H9 (cell line): ENCODE results near the gene MAEA. TPM values are rescaled to one million over a fixed set of nuclear protein-coding genes. Genes with fewer than 3 reads are reported as not detected.

ENCODE experiments used
- DNase-seq: peaks from one replicate; pipeline ENCODE4 v3.0.0-alpha.2; 2017
- H2AFZ ChIP-seq: one replicate; pipeline ENCODE4 v1.6.1; 2013; ENCODE audit warnings: mild to moderate bottlenecking, low read length, control low read depth, moderate library complexity
- H2AK5ac ChIP-seq: 2 replicates; pipeline ENCODE4 v1.6.1; 2013; ENCODE audit warnings: low read length, control low read depth, mixed read lengths; ENCODE audit not compliant: insufficient read length
- H2BK120ac ChIP-seq: one replicate; pipeline ENCODE4 v1.6.1; 2013; ENCODE audit warnings: low read depth, mild to moderate bottlenecking, low read length, control low read depth, inconsistent platforms; ENCODE audit not compliant: poor library complexity, severe bottlenecking
- H2BK12ac ChIP-seq: 2 replicates; pipeline ENCODE4 v1.6.1; 2013; ENCODE audit warnings: low read length, control low read depth, mixed read lengths, low read depth; ENCODE audit not compliant: insufficient read length
- H2BK15ac ChIP-seq: 2 replicates; pipeline ENCODE4 v1.6.1; 2013; ENCODE audit warnings: low read depth, low read length, control low read depth
- H2BK20ac ChIP-seq: one replicate; pipeline ENCODE4 v1.6.1; 2013; ENCODE audit warnings: low read depth, mild to moderate bottlenecking, low read length, control low read depth, inconsistent platforms; ENCODE audit not compliant: poor library complexity, severe bottlenecking
- H2BK5ac ChIP-seq: 2 replicates; pipeline ENCODE4 v1.6.1; 2013; ENCODE audit warnings: low read length, control low read depth, mixed read lengths; ENCODE audit not compliant: insufficient read length
- H3K14ac ChIP-seq: 2 replicates; pipeline ENCODE4 v1.6.1; 2013; ENCODE audit warnings: low read length, control low read depth; ENCODE audit not compliant: insufficient read depth
- H3K18ac ChIP-seq: 2 replicates; pipeline ENCODE4 v1.6.1; 2013; ENCODE audit warnings: low read depth, mild to moderate bottlenecking, mixed read lengths, low read length, control low read depth; ENCODE audit not compliant: insufficient read length
- H3K23ac ChIP-seq: 2 replicates; pipeline ENCODE4 v1.6.1; 2013; ENCODE audit warnings: low read length, control low read depth, mixed read lengths, low read depth; ENCODE audit not compliant: insufficient read length
- H3K23me2 ChIP-seq: 2 replicates; pipeline ENCODE4 v1.6.1; 2013; ENCODE audit warnings: low read depth, mild to moderate bottlenecking, mixed read lengths, low read length, control low read depth; ENCODE audit not compliant: insufficient read length, poor library complexity, severe bottlenecking
- H3K27ac ChIP-seq: 2 replicates; pipeline ENCODE4 v1.5.1; 2013; ENCODE audit warnings: low read length, control low read depth, mixed read lengths, low read depth; ENCODE audit not compliant: insufficient read length
- H3K27me3 ChIP-seq: 2 replicates; pipeline ENCODE4 v1.6.1; 2013; ENCODE audit warnings: low read length, control low read depth, inconsistent platforms; ENCODE audit not compliant: insufficient read depth
- H3K4ac ChIP-seq: 2 replicates; pipeline ENCODE4 v1.6.1; 2013; ENCODE audit warnings: low read depth, mild to moderate bottlenecking, control low read depth, inconsistent platforms, low read length, moderate library complexity
- H3K4me1 ChIP-seq: 2 replicates; pipeline ENCODE4 v1.6.1; 2013; ENCODE audit warnings: low read length, control low read depth, inconsistent platforms; ENCODE audit not compliant: insufficient read depth
- H3K4me2 ChIP-seq: 2 replicates; pipeline ENCODE4 v1.6.1; 2013; ENCODE audit warnings: low read length, control low read depth, mixed read lengths; ENCODE audit not compliant: insufficient read length, insufficient read depth
- H3K56ac ChIP-seq: 2 replicates; pipeline ENCODE4 v1.6.1; 2013; ENCODE audit warnings: low read depth, mild to moderate bottlenecking, mixed read lengths, low read length, control low read depth; ENCODE audit not compliant: insufficient read length
- H3K79me1 ChIP-seq: 2 replicates; pipeline ENCODE4 v1.6.1; 2013; ENCODE audit warnings: low read depth, mild to moderate bottlenecking, moderate library complexity, low read length, control low read depth, inconsistent platforms; ENCODE audit not compliant: insufficient read depth, poor library complexity, severe bottlenecking
- H3K79me2 ChIP-seq: 2 replicates; pipeline ENCODE4 v1.6.1; 2013; ENCODE audit warnings: low read length, control low read depth, inconsistent platforms; ENCODE audit not compliant: insufficient read depth
- H3K9ac ChIP-seq: 2 replicates; pipeline ENCODE4 v1.6.1; 2013; ENCODE audit warnings: low read length, control low read depth, mixed read lengths; ENCODE audit not compliant: insufficient read length; ENCODE audit errors: extremely low read depth
- H3K9me3 ChIP-seq: one replicate; pipeline ENCODE4 v1.6.1; 2013; ENCODE audit warnings: low read depth, low read length, inconsistent platforms; ENCODE audit not compliant: control insufficient read depth
- H3T11ph ChIP-seq: one replicate; pipeline ENCODE4 v1.6.1; 2013; ENCODE audit warnings: mild to moderate bottlenecking, low read length, control low read depth, inconsistent platforms
- H4K20me1 ChIP-seq: one replicate; pipeline ENCODE4 v1.6.1; 2013; ENCODE audit not compliant: control insufficient read depth, insufficient read length, insufficient read depth
- H4K5ac ChIP-seq: 2 replicates; pipeline ENCODE4 v1.6.1; 2013; ENCODE audit warnings: low read depth, mild to moderate bottlenecking, mixed read lengths, low read length, control low read depth; ENCODE audit not compliant: insufficient read length
- H4K8ac ChIP-seq: replicated peaks from 2 replicates; pipeline ENCODE4 v1.6.1; 2013; ENCODE audit warnings: low read length, control low read depth, mixed read lengths, low read depth; ENCODE audit not compliant: insufficient read length
- H4K91ac ChIP-seq: 2 replicates; pipeline ENCODE4 v1.6.1; 2013; ENCODE audit warnings: low read depth, mild to moderate bottlenecking, moderate library complexity, mixed read lengths, low read length, control low read depth; ENCODE audit not compliant: insufficient read length
- H3K27ac Mint-ChIP-seq, 3 experiments: 2 replicates in 2 of 3; 3 replicates in 1 of 3; pipeline ENCODE4 v1.8.0; 2020 to 2021; ENCODE audit warnings: mixed read lengths in 3 of 3, mild to moderate bottlenecking in 1 of 3, moderate library complexity in 1 of 3
- H3K27me3 Mint-ChIP-seq: 2 replicates; pipeline ENCODE4 v1.8.0; 2021; ENCODE audit warnings: low read depth, mild to moderate bottlenecking, moderate library complexity, mixed read lengths
- H3K36me3 Mint-ChIP-seq, 3 experiments: 2 replicates in 2 of 3; 3 replicates in 1 of 3; pipeline ENCODE4 v1.8.0; 2020 to 2021; ENCODE audit warnings: low read depth in 3 of 3, mixed read lengths in 3 of 3; ENCODE audit not compliant: insufficient read depth in 1 of 3
- H3K4me1 Mint-ChIP-seq, 2 experiments: 2 replicates each; pipeline ENCODE4 v1.8.0; 2020; ENCODE audit warnings: mixed read lengths in 2 of 2
- H3K4me3 Mint-ChIP-seq, 2 experiments: 2 replicates in 1 of 2; 3 replicates in 1 of 2; pipeline ENCODE4 v1.8.0; 2020 to 2021; ENCODE audit warnings: mild to moderate bottlenecking in 2 of 2, mixed read lengths in 2 of 2, moderate library complexity in 1 of 2
- H3K9me3 Mint-ChIP-seq, 2 experiments: 2 replicates in 1 of 2; 3 replicates in 1 of 2; pipeline ENCODE4 v1.8.0; 2020; ENCODE audit warnings: mild to moderate bottlenecking in 2 of 2, mixed read lengths in 2 of 2, moderate library complexity in 1 of 2
- WGBS: extraction: QIAGEN DNeasy Blood & Tissue Kit; methylation state at CpG from one replicate; pipeline ENCODE4 v1.1.7; 2013; ENCODE audit warnings: missing lambda C conversion rate, low lambda C conversion rate, mixed read lengths; ENCODE audit not compliant: insufficient read length; ENCODE audit errors: extremely low coverage; 5-methylcytosine and 5-hydroxymethylcytosine counted together
- total RNA-seq: library from RNA; stranded (reverse); gene quantifications from 2 replicates; pipeline ENCODE4 v1.2.1, GENCODE V29; 2021
- TF ChIP-seq, protein P1 (sequence below): fragments of 200-600 bp; sonication (generic); conservative IDR thresholded peaks from 3 replicates; pipeline ENCODE4 v1.8.0; 2021; ENCODE audit warnings: antibody characterized with exemption, mild to moderate bottlenecking

MAEA gene
- total RNA-seq, 1 experiment from 2014 or later = 85.6 TPM

DNA sequence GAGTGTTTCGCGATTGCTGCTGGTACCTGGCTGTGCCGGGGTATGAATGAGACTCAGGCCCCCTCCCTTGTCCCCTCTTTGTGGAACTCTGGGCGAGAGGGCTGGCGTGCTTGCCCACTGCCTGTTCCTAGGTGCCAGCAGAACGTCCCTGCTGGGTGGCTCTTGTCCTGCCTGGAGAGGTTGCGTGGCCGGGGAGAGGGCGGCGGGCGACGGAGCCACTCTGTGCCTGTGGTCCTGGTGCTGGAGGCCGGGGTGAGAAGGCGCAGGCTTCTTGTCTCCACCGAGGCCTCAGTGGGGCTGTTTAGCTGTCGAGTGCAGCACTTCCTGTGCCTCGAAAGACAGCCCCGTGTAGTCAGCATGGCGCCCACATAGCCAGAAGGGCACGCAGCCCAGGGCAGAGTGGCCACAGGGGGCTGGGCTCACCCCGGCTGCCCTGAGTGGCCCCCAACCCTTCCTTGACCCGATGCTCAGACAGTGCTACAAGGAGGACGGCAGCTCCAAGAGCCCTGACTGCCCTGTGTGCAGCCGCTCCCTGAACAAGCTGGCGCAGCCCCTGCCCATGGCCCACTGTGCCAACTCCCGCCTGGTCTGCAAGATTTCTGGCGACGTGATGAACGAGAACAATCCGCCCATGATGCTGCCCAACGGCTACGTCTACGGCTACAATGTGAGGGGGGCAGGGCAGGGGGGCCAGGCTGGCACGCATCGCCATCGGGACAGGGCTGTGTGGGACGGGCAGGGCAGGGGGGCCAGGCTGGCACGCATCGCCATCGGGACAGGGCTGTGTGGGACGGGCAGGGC lies 48.5 kb downstream of the MAEA start:
- Histone ChIP-seq H3K79me1 (no peaks in the 10 kb centered on the region), H2AFZ (no peak overlapping the region), H3K23me2 (no peaks in the 10 kb centered on the region), H3K4me1 (no peaks in the 10 kb centered on the region), H3K18ac (no peak overlapping the region), H3K4me2 (no peak overlapping the region), H4K20me1 (peaks cover 2% of the 10 kb centered on the region), H3K56ac (no peak overlapping the region), H3K27ac (no peak overlapping the region), H2BK15ac (no peak overlapping the region), H2AK5ac (no peak overlapping the region), H2BK20ac (no peak overlapping the region), H4K8ac (no peak overlapping the region), H3K79me2 (no peaks in the 10 kb centered on the region), H4K5ac (no peak overlapping the region), H3K27me3 (no peaks in the 10 kb centered on the region), H3K4ac (no peak overlapping the region), H3K14ac (no peak overlapping the region), H3K9ac (no peak overlapping the region), H2BK120ac (no peak overlapping the region), H2BK12ac (no peak overlapping the region), H4K91ac (no peak overlapping the region), H3K23ac (no peak overlapping the region), H3T11ph (no peak overlapping the region), H2BK5ac (no peak overlapping the region), H3K9me3 (no peaks in the 10 kb centered on the region)
- TF ChIP-seq, protein P1, sequence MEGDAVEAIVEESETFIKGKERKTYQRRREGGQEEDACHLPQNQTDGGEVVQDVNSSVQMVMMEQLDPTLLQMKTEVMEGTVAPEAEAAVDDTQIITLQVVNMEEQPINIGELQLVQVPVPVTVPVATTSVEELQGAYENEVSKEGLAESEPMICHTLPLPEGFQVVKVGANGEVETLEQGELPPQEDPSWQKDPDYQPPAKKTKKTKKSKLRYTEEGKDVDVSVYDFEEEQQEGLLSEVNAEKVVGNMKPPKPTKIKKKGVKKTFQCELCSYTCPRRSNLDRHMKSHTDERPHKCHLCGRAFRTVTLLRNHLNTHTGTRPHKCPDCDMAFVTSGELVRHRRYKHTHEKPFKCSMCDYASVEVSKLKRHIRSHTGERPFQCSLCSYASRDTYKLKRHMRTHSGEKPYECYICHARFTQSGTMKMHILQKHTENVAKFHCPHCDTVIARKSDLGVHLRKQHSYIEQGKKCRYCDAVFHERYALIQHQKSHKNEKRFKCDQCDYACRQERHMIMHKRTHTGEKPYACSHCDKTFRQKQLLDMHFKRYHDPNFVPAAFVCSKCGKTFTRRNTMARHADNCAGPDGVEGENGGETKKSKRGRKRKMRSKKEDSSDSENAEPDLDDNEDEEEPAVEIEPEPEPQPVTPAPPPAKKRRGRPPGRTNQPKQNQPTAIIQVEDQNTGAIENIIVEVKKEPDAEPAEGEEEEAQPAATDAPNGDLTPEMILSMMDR = no peak
- DNase-seq = no peak
- Mint-ChIP-seq H3K27me3 (no peaks in the 10 kb centered on the region), H3K36me3 (peaks cover 43 to 66% (median 63%) of the 10 kb centered on the region in 3 experiments), H3K27ac (peak overlapping the region in 2 of 3 experiments; percentile 26 to 62; a peak in 2 of 7 replicates), H3K9me3 (no peaks in the 10 kb centered on the region), H3K4me1 (no peaks in the 10 kb centered on the region), H3K4me3 (no peak overlapping the region)
- WGBS = no CpG with 5 or more reads among the region's 41 CpGs
